ENCODE data around the gene STON1.

DNA sequence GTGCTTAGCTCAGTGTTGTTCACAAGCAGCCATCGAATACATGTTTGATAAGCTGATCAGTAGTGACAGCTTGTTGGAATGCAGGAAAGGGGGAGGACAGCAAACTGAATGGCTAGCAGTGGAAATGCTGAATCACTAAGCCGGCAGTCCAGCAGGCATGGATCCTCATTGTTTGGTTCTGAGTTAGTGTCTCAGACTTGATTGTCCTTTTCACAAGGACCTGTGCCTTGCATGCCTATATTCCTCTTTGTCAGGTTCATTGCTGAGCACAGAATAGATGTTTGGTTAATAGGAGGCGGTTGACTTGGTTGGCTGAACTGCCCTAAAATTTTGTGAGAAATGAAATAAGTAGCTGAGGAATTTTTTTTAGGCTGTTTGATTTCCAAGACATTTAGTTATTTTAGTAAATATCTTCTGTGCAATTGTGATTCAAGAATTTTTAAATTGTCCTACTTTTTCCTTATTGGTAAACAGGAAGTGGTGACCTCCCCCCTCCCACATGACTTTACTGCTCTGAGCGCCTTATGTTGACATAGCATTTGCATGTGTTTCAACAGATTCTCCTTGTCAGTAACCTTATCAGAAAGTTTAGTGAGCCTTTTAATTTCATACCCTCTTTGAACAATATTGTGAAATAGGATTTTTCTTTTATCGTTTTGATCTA, 21.4 kb upstream of the STON1 start:
- TF ChIP-seq CTCF (conservative IDR thresholded peaks at IDR 0.05 in 1 of 2, IDR thresholded peaks at IDR 0.05 in 1 of 2; ENCODE audit: extremely low read depth in 1 of 2, insufficient read depth in 1 of 2, low read depth in 1 of 2, low read length in 2 of 2), result no peak
- TF ChIP-seq EZH2 (IDR thresholded peaks at IDR 0.05; ENCODE audit: borderline replicate concordance, low read length), result no peak

Data from mammary epithelial cell (primary cell).